Endodermal cell (in vitro differentiated cells): ENCODE data around the gene MAGIX. TPM values are rescaled to one million over a fixed set of nuclear protein-coding genes. Genes with fewer than 3 reads are reported as not detected.
"Not testable (repeated sequence)": the region's sequence is repeated elsewhere in the genome, so short reads cannot be mapped to it uniquely, and the experiment has no call there.

Experiments
- DNase-seq: peaks from one replicate; pipeline ENCODE4 v3.0.0-alpha.2; 2017
- H3K27ac ChIP-seq: 2 replicates; pipeline ENCODE4 v1.5.1; 2013; ENCODE audit warnings: mild to moderate bottlenecking, low read depth, low read length, moderate library complexity
- H3K27me3 ChIP-seq: 2 replicates; pipeline ENCODE4 v1.6.1; 2013; ENCODE audit warnings: mild to moderate bottlenecking, low read length, moderate library complexity; ENCODE audit not compliant: insufficient read depth, control insufficient read depth, poor library complexity, severe bottlenecking
- H3K36me3 ChIP-seq: 2 replicates; pipeline ENCODE4 v1.7.0; 2013; ENCODE audit warnings: mild to moderate bottlenecking, low read length, moderate library complexity; ENCODE audit not compliant: control insufficient read depth, insufficient read depth
- H3K4me1 ChIP-seq: one replicate; pipeline ENCODE4 v1.7.0; 2013; ENCODE audit warnings: low read length; ENCODE audit not compliant: control insufficient read depth, insufficient read depth
- H3K4me3 ChIP-seq: 2 replicates; pipeline ENCODE4 v1.5.1; 2013; ENCODE audit warnings: mild to moderate bottlenecking, low read length, moderate library complexity
- H3K9ac ChIP-seq: 2 replicates; pipeline ENCODE4 v1.6.1; 2013; ENCODE audit warnings: mild to moderate bottlenecking, low read length, moderate library complexity; ENCODE audit not compliant: poor library complexity, severe bottlenecking; ENCODE audit errors: extremely low read depth
- H3K9me3 ChIP-seq: 2 replicates; pipeline ENCODE4 v1.6.1; 2013; ENCODE audit warnings: mild to moderate bottlenecking, low read length, moderate library complexity; ENCODE audit not compliant: control insufficient read depth
- H3K27ac Mint-ChIP-seq: 2 replicates; pipeline ENCODE4 v1.8.0; 2020; ENCODE audit warnings: mixed read lengths
- H3K27me3 Mint-ChIP-seq: 2 replicates; pipeline ENCODE4 v1.8.0; 2021; ENCODE audit warnings: mild to moderate bottlenecking, mixed read lengths; ENCODE audit not compliant: insufficient read depth
- H3K36me3 Mint-ChIP-seq: 2 replicates; pipeline ENCODE4 v1.8.0; 2020; ENCODE audit warnings: low read depth, mixed read lengths
- H3K4me1 Mint-ChIP-seq: 2 replicates; pipeline ENCODE4 v1.8.0; 2020; ENCODE audit warnings: mixed read lengths
- H3K4me3 Mint-ChIP-seq: 2 replicates; pipeline ENCODE4 v1.8.0; 2020; ENCODE audit warnings: mild to moderate bottlenecking, moderate library complexity, mixed read lengths
- H3K9me3 Mint-ChIP-seq: 2 replicates; pipeline ENCODE4 v1.8.0; 2020; ENCODE audit warnings: mild to moderate bottlenecking, mixed read lengths
- WGBS, 2 experiments: methylation state at CpG; one replicate each; pipeline versions ENCODE4 v1.1.5 to v1.1.7; 2013; ENCODE audit warnings: missing lambda C conversion rate in 2 of 2, mixed read lengths in 1 of 2; ENCODE audit not compliant: insufficient coverage in 1 of 2, insufficient read length in 1 of 2; 5-methylcytosine and 5-hydroxymethylcytosine counted together
- total RNA-seq, 2 donors: library from RNA; stranded (reverse); fragmentation: NEBNext Ultra II Directional in 1 of 2; extraction: Animal tissue kit (Norgen Biotek cat#: 25700) in 1 of 2; gene quantifications; 2 replicates in 1 of 2; 3 replicates in 1 of 2; pipeline ENCODE4 v1.2.1, GENCODE V29; 2021
- TF ChIP-seq, protein P1 (sequence below): fragments of 200-600 bp; sonication (generic); conservative IDR thresholded peaks from 2 replicates; pipeline ENCODE4 v1.5.0; 2021; ENCODE audit warnings: antibody characterized with exemption, mild to moderate bottlenecking

MAGIX gene
- total RNA-seq, 2 donors from 2014 or later, result 1.2 to 1.3 TPM

DNA sequence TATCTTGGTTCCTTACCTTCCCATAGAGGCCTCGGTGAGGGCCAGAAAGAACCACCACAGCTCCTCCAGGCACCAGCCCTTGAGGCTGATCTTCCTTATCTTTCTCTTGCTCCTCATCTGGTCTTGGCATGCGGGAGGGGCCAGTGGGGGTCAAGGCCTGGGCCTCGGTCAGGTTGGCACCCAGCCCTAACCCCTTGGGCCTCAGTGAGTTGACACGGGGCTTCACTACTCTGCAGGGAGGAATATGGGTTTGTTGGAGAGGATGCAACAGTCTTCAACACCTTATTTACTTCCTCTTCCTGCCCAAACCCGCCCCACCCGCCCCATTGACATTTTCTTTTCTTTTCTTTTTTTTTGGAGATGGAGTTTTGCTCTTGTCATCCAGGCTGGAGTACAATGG is 45.0 kb upstream of the MAGIX start:
- H3K27ac Mint-ChIP-seq, result no peak overlapping the region
- Histone ChIP-seq H3K36me3 (peaks cover 12% of the 10 kb centered on the region), H3K27ac (no peak overlapping the region), H3K4me1 (no peaks in the 10 kb centered on the region), H3K9ac (no peak overlapping the region), H3K27me3 (no peaks in the 10 kb centered on the region), H3K4me3 (no peak overlapping the region), H3K9me3 (no peaks in the 10 kb centered on the region)
- H3K9me3 Mint-ChIP-seq, result peaks cover 65% of the 10 kb centered on the region
- DNase-seq, result no peak
- 98% methylated on average over 2 of the region's 6 CpGs; no CpG with 5 or more reads in 1 of the 2 experiments for WGBS, 2 experiments
- H3K4me3 Mint-ChIP-seq, result no peak overlapping the region
- peaks cover 38% of the 10 kb centered on the region for H3K36me3 Mint-ChIP-seq
- H3K4me1 Mint-ChIP-seq, result no peaks in the 10 kb centered on the region
- TF ChIP-seq, protein P1, sequence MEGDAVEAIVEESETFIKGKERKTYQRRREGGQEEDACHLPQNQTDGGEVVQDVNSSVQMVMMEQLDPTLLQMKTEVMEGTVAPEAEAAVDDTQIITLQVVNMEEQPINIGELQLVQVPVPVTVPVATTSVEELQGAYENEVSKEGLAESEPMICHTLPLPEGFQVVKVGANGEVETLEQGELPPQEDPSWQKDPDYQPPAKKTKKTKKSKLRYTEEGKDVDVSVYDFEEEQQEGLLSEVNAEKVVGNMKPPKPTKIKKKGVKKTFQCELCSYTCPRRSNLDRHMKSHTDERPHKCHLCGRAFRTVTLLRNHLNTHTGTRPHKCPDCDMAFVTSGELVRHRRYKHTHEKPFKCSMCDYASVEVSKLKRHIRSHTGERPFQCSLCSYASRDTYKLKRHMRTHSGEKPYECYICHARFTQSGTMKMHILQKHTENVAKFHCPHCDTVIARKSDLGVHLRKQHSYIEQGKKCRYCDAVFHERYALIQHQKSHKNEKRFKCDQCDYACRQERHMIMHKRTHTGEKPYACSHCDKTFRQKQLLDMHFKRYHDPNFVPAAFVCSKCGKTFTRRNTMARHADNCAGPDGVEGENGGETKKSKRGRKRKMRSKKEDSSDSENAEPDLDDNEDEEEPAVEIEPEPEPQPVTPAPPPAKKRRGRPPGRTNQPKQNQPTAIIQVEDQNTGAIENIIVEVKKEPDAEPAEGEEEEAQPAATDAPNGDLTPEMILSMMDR, result no peak
- no peaks in the 10 kb centered on the region for H3K27me3 Mint-ChIP-seq

DNA sequence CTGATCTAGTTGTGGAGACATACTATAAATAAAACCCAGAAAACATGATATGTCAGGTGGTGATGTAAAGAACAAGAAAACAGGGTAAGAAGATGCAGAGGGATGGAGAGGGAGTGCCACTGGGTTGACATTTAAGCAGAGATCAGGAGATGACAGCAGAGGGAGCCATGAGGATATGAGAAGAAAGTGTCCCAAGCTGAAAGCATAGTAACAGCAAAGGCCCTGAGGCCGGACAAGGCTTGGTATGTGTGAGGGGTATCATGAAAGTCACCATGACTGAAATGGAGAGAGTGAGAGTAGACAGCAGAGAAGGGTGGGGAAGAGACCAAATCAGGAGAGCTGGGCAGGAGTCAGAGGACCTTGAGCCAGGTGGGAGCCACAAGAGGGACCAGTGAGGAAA is 42.5 kb upstream of the MAGIX start:
- H3K9me3 Mint-ChIP-seq, result peaks cover 72% of the 10 kb centered on the region
- TF ChIP-seq, protein P1, result peak; percentile 14
- no peak overlapping the region for H3K27ac ChIP-seq
- H3K27ac Mint-ChIP-seq, result no peak overlapping the region
- no peak overlapping the region for H3K9ac ChIP-seq
- no peaks in the 10 kb centered on the region for H3K9me3 ChIP-seq
- WGBS, 2 experiments, result 86 to 100% methylated on average over 1 of the region's 1 CpG
- H3K36me3 ChIP-seq, result peaks cover 9% of the 10 kb centered on the region
- peaks cover 38% of the 10 kb centered on the region for H3K36me3 Mint-ChIP-seq
- peaks cover 6% of the 10 kb centered on the region for H3K4me1 Mint-ChIP-seq
- no peak overlapping the region for H3K4me3 Mint-ChIP-seq
- H3K4me1 ChIP-seq, result no peaks in the 10 kb centered on the region
- DNase-seq, result no peak
- no peaks in the 10 kb centered on the region for H3K27me3 Mint-ChIP-seq
- no peak overlapping the region for H3K4me3 ChIP-seq
- H3K27me3 ChIP-seq, result no peaks in the 10 kb centered on the region

DNA sequence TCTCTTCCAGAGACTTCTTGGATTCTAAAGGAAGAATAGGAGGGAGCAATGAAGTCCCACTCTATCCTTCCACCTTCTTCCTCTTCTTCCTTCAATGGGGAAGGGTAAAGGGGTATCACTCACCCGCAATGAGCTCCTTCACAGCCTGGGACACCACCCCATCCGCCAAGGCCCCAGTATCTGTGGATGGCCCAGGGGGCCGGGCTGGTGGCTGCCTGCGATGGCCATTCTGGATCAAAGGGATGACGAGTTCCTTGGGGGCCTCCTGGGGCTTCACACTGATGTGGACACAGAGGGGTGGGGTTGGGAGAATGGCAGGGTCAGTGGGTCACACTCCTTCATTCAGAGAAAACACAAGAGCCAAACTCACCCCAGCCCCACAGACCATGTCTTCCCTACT is 40.1 kb upstream of the MAGIX start:
- peaks cover 9% of the 10 kb centered on the region for H3K36me3 ChIP-seq
- Mint-ChIP-seq H3K36me3 (peaks cover 22% of the 10 kb centered on the region), H3K4me1 (peaks cover 6% of the 10 kb centered on the region), H3K9me3 (peaks cover 58% of the 10 kb centered on the region), H3K4me3 (peak overlapping the region; percentile 87), H3K27me3 (no peaks in the 10 kb centered on the region), H3K27ac (peak overlapping the region; percentile 98)
- peak overlapping the region; percentile 94 for H3K4me3 ChIP-seq
- TF ChIP-seq, protein P1, result no peak
- H3K27ac ChIP-seq, result no peak overlapping the region
- WGBS, 2 experiments, result 90% methylated on average over 2 of the region's 5 CpGs; no CpG with 5 or more reads in 1 of the 2 experiments
- no peaks in the 10 kb centered on the region for H3K9me3 ChIP-seq
- DNase-seq, result no peak
- peak overlapping the region; percentile 91 for H3K9ac ChIP-seq
- no peaks in the 10 kb centered on the region for H3K4me1 ChIP-seq
- no peaks in the 10 kb centered on the region for H3K27me3 ChIP-seq

GRCh38 chrX:49127742-49128258 is 34.8 kb upstream of the MAGIX start:
- H3K27ac Mint-ChIP-seq, H3K36me3 ChIP-seq, H3K4me1 Mint-ChIP-seq, H3K4me3 ChIP-seq, H3K27ac ChIP-seq, H3K9ac ChIP-seq, H3K4me3 Mint-ChIP-seq, H3K36me3 Mint-ChIP-seq, DNase-seq, H3K9me3 ChIP-seq, H3K27me3 ChIP-seq, H3K27me3 Mint-ChIP-seq, H3K4me1 ChIP-seq: not testable (repeated sequence)
- 79% methylated on average over 10 of the region's 13 CpGs; no CpG with 5 or more reads in 1 of the 2 experiments for WGBS, 2 experiments
- peaks cover 41% of the 10 kb centered on the region for H3K9me3 Mint-ChIP-seq
